Hepatocyte (in vitro differentiated cells): Measurements from ENCODE around the gene MAST4. TPM values are rescaled to one million over a fixed set of nuclear protein-coding genes. Genes with fewer than 3 reads are reported as not detected.

Source experiments
- DNase-seq: peaks from one replicate; pipeline ENCODE4 v3.0.0-alpha.2; 2016; ENCODE audit warnings: low spot score
- H2AFZ ChIP-seq: fragments of 200-600 bp; sonication (generic); 2 replicates; pipeline ENCODE4 v1.6.0; 2016; ENCODE audit warnings: antibody characterized with exemption, mild to moderate bottlenecking
- H3K27ac ChIP-seq: fragments of 200-600 bp; sonication (generic); 2 replicates; pipeline ENCODE4 v1.5.1; 2016; ENCODE audit warnings: mild to moderate bottlenecking
- H3K27me3 ChIP-seq: fragments of 200-600 bp; sonication (generic); 2 replicates; pipeline ENCODE4 v1.6.1; 2016
- H3K36me3 ChIP-seq: fragments of 200-600 bp; sonication (generic); replicated peaks from 2 replicates; pipeline ENCODE4 v1.5.1; 2016; ENCODE audit warnings: low read depth; ENCODE audit not compliant: insufficient read depth
- H3K4me1 ChIP-seq: fragments of 200-600 bp; sonication (generic); 2 replicates; pipeline ENCODE4 v1.5.1; 2016; ENCODE audit warnings: mild to moderate bottlenecking, moderate library complexity; ENCODE audit not compliant: insufficient read depth
- H3K4me2 ChIP-seq: fragments of 200-600 bp; sonication (generic); 2 replicates; pipeline ENCODE4 v1.6.0; 2016
- H3K4me3 ChIP-seq: fragments of 200-600 bp; sonication (generic); 2 replicates; pipeline ENCODE4 v1.5.1; 2016; ENCODE audit warnings: mild to moderate bottlenecking
- H3K79me2 ChIP-seq: fragments of 200-600 bp; sonication (generic); 2 replicates; pipeline ENCODE4 v1.6.0; 2017; ENCODE audit warnings: mild to moderate bottlenecking
- H3K9me2 ChIP-seq: fragments of 200-600 bp; sonication (generic); replicated peaks from 2 replicates; pipeline ENCODE4 v1.6.0; 2017; ENCODE audit warnings: mild to moderate bottlenecking; ENCODE audit not compliant: insufficient read depth
- H3K9me3 ChIP-seq: fragments of 200-600 bp; sonication (generic); 2 replicates; pipeline ENCODE4 v1.5.1; 2016; ENCODE audit warnings: low read depth, mild to moderate bottlenecking
- H4K20me1 ChIP-seq: fragments of 200-600 bp; sonication (generic); 2 replicates; pipeline ENCODE4 v1.6.0; 2016; ENCODE audit warnings: mild to moderate bottlenecking; ENCODE audit not compliant: insufficient read depth, poor library complexity, severe bottlenecking
- EZH2 ChIP-seq: fragments of 200-600 bp; sonication (generic); IDR thresholded peaks from 2 replicates; pipeline ENCODE4 v1.6.1; 2016; ENCODE audit warnings: antibody characterized with exemption, mild to moderate bottlenecking, borderline replicate concordance
- EZH2phosphoT487 ChIP-seq: fragments of 200-600 bp; sonication (generic); IDR thresholded peaks from one replicate; pipeline ENCODE4 v1.6.1; 2018; ENCODE audit warnings: antibody characterized with exemption, mild to moderate bottlenecking, low read depth, moderate library complexity; ENCODE audit not compliant: unreplicated experiment, severe bottlenecking
- WGBS: methylation state at CpG from one replicate; pipeline ENCODE4 v1.1.6; 2016; ENCODE audit warnings: low lambda C conversion rate; ENCODE audit errors: missing lambda C conversion rate; 5-methylcytosine and 5-hydroxymethylcytosine counted together
- polyA plus RNA-seq: library from polyadenylated mRNA; unstranded; fragments of >200 nt; fragmentation: Nextera tagmentation; extraction: Ambion mirVana; gene quantifications from 2 replicates; pipeline ENCODE4 v1.2.1, GENCODE V29; 2016
- total RNA-seq: library from RNA; depleted of rRNA; stranded (reverse); fragments of >200 nt; gene quantifications from 2 replicates; pipeline ENCODE4 v1.2.3, GENCODE V29; 2014
- TF ChIP-seq, protein P1 (sequence below): fragments of 200-600 bp; sonication (generic); IDR thresholded peaks from 2 replicates; pipeline ENCODE4 v1.5.1; 2016; ENCODE audit warnings: antibody characterized with exemption, mild to moderate bottlenecking; ENCODE audit not compliant: poor library complexity

Gene MAST4
- total and polyA plus RNA-seq, 2 experiments from 2014 or later, result 11.7 to 13.2 TPM

GRCh38 chr5:66842540-66842939 lies 246.3 kb downstream of the MAST4 start:
- Histone ChIP-seq H3K4me2 (no peak overlapping the region), H3K9me3 (no peaks in the 10 kb centered on the region), H3K36me3 (no peaks in the 10 kb centered on the region), H3K4me1 (no peaks in the 10 kb centered on the region), H3K27ac (no peak overlapping the region), H2AFZ (no peak overlapping the region), H3K9me2 (no peaks in the 10 kb centered on the region), H3K79me2 (no peaks in the 10 kb centered on the region), H3K27me3 (no peaks in the 10 kb centered on the region), H4K20me1 (no peaks in the 10 kb centered on the region), H3K4me3 (no peak overlapping the region)
- TF ChIP-seq, protein P1, sequence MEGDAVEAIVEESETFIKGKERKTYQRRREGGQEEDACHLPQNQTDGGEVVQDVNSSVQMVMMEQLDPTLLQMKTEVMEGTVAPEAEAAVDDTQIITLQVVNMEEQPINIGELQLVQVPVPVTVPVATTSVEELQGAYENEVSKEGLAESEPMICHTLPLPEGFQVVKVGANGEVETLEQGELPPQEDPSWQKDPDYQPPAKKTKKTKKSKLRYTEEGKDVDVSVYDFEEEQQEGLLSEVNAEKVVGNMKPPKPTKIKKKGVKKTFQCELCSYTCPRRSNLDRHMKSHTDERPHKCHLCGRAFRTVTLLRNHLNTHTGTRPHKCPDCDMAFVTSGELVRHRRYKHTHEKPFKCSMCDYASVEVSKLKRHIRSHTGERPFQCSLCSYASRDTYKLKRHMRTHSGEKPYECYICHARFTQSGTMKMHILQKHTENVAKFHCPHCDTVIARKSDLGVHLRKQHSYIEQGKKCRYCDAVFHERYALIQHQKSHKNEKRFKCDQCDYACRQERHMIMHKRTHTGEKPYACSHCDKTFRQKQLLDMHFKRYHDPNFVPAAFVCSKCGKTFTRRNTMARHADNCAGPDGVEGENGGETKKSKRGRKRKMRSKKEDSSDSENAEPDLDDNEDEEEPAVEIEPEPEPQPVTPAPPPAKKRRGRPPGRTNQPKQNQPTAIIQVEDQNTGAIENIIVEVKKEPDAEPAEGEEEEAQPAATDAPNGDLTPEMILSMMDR, result no peak
- TF ChIP-seq EZH2 (no peak), EZH2phosphoT487 (no peak)
- no peak for DNase-seq
- WGBS, result 97% methylated on average over 2 of the region's 2 CpGs

DNA sequence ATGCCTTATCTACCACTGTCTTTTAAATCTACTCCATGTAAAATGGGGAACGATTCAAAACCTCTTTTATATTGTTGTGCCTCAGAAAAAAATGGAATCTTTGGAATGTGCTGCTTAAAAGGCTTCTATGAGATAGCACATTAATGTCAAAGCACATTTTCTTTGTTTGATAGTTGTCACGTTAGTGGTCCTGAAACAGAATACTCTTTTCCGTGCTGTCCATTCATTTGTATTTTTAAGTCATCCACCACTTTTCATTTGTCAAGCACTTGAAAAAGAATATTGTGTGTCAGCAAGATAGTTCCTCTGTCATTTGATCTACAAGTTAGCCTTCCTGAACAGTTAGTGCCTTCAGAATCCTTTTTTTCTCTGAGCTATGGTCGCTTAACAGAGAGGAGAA lies 246.9 kb downstream of the MAST4 start:
- no peaks in the 10 kb centered on the region for H3K9me2 ChIP-seq
- WGBS, result 40% methylated on average over 4 of the region's 4 CpGs
- no peak overlapping the region for H3K4me3 ChIP-seq
- no peaks in the 10 kb centered on the region for H4K20me1 ChIP-seq
- H2AFZ ChIP-seq, result no peak overlapping the region
- no peaks in the 10 kb centered on the region for H3K27me3 ChIP-seq
- H3K36me3 ChIP-seq, result no peaks in the 10 kb centered on the region
- H3K4me1 ChIP-seq, result no peaks in the 10 kb centered on the region
- no peak for DNase-seq
- H3K27ac ChIP-seq, result no peak overlapping the region
- H3K79me2 ChIP-seq, result no peaks in the 10 kb centered on the region
- no peak overlapping the region for H3K4me2 ChIP-seq
- TF ChIP-seq, protein P1, result no peak
- TF ChIP-seq EZH2phosphoT487, result no peak
- TF ChIP-seq EZH2, result no peak
- no peaks in the 10 kb centered on the region for H3K9me3 ChIP-seq

DNA sequence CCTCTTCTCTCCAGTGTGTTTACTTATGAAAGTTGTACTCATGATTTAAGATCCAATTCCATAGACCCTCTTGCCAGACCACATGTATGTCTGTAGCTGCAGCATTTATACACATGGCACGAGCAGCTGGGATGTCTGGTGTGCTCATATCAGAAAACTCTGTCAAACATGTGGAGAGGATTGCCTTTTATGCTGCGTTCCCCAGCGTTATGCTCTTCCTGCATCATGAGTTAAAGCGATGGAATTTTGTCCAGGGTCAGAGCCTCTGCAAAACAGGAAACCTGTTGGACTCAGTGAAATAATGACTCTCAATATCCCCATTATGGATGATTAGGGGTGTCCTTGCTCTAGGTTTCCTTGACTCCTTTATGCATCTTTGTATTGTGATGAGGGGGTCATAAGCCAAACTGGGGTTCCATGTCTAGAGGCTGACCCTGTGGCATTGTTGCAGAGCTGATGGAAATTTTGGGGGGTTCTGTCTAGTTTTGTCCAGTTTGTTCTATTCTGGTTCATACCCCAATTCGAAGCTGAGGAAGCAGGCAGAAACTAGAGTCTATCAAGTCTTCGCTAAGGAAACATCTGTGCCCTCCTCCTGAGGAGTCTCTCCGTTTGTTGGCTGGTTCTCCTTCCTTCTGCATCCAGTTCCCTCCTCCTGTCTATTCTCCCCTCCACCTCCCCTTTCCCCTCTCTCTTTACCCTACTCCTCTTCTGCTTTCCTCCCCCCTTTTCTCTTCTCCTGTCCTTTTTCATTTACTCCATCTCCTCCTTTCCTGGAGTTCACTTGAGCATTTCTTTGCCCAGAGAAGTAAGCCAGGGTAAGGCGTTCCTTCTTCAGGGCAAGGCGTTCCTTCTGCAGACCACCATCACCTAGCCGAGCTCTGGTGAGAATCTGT lies 252.8 kb downstream of the MAST4 start:
- H2AFZ ChIP-seq, result no peak overlapping the region
- peak overlapping the region; percentile 57 for H3K27ac ChIP-seq
- H4K20me1 ChIP-seq, result no peaks in the 10 kb centered on the region
- no peak overlapping the region for H3K4me3 ChIP-seq
- DNase-seq, result no peak
- no peaks in the 10 kb centered on the region for H3K27me3 ChIP-seq
- H3K4me2 ChIP-seq, result no peak overlapping the region
- no peaks in the 10 kb centered on the region for H3K79me2 ChIP-seq
- no peaks in the 10 kb centered on the region for H3K9me3 ChIP-seq
- TF ChIP-seq EZH2phosphoT487 (no peak), EZH2 (no peak)
- TF ChIP-seq, protein P1, result no peak
- H3K36me3 ChIP-seq, result no peaks in the 10 kb centered on the region
- peaks cover 15% of the 10 kb centered on the region for H3K4me1 ChIP-seq
- 68% methylated on average over 10 of the region's 10 CpGs for WGBS
- H3K9me2 ChIP-seq, result no peaks in the 10 kb centered on the region
